SK-N-SH (cell line): ENCODE results near the gene IPO8.
"Not testable (repeated sequence)": the region's sequence is repeated elsewhere in the genome, so short reads cannot be mapped to it uniquely, and the experiment has no call there.

Experiments used
- ELF1 ChIP-seq: IDR thresholded peaks from 2 replicates; pipeline ENCODE4 v1.4.0; 2012
- TEAD4 ChIP-seq: IDR thresholded peaks from 2 replicates; pipeline ENCODE4 v1.4.0; 2012; ENCODE audit warnings: mild to moderate bottlenecking, borderline replicate concordance; ENCODE audit not compliant: insufficient read depth

GRCh38 chr12:30621663-30622241 lies 73.9 kb downstream of the IPO8 start:
- TF ChIP-seq TEAD4, ELF1: not testable (repeated sequence)
